GM18873 (cell line): ENCODE data around the gene ANXA3.
"Not testable (repeated sequence)": the region's sequence is repeated elsewhere in the genome, so short reads cannot be mapped to it uniquely, and the experiment has no call there.

Experiments used
- ATAC-seq: cut with Tn5 transposase; IDR thresholded peaks from one replicate; pipeline ENCODE4 v1.9.1; 2021; ENCODE audit warnings: mild to moderate bottlenecking, moderate library complexity, moderate number of reproducible peaks; ENCODE audit not compliant: unreplicated experiment, low FRiP score

The ANXA3 gene

DNA sequence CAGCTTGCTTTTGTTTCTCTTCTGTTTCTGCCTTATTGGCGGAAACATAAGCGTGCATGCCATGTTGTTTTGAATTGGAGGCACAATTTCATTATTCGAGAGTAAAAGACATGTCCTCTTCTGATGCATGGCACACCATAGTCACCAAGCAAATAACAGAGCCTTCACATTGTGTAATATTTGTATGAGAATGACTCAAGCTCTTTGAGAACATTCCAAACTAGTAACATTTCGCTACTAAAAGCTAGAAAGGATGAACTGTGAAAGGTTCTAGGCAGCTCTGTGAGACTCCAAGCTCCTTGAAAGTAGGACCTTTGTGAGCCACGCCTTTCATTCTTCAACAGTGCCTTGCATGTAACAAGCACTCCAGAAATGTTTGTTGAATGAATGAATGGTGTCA lies 9.2 kb upstream of the ANXA3 start:
- ATAC-seq, result no peak

DNA sequence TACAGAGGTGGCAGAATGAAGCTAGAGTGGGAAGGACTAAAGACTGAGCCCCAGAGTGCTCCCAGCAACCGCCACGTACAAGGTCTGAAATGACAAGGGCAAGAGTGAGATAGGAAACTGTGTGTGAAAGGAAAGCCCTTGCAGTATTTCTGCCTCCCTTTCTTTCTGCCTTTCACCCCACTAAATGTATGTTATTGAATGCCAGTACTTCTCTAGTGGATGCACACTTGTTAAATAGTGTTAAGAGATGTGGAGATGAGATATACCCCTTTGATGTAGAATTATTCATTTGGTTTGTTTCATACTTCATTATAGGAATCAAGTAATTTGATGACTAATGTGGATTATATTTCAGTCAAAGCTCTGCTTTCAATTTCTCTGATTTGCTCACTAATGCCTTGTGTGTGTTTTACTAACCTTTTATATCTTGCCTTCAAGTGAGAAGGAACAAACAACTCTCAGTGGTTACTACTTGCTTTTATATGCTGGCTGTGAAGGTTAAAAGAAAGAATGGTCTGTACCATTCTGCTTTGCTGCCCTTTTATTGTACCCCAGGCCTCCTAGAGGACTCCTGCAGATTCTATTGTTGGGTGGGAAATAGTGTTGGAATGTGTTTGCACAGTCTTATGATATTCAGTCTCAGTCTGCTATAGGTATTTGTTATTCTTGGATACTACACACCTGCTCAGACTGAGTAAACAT lies 8.0 kb upstream of the ANXA3 start:
- ATAC-seq, result no peak

DNA sequence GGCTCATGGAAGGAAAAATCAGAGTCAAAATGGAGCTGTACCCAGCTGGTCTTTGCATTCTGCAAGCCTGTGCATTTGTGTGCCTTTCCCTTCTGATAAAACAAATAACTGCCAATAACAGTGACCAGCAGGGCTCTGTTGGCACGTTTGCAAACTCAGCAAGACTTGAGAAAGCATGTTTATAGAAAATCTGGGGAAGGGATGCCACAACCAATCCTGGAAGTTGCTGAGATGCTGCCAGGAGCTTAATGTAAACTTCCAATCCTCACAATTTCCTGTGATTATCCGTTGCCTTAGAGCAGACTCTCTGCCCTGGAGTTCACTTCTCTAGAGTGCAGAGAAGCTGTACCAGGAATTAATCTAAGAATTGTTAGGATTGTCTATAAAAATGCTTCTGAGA lies 6.9 kb upstream of the ANXA3 start:
- ATAC-seq, result no peak

DNA sequence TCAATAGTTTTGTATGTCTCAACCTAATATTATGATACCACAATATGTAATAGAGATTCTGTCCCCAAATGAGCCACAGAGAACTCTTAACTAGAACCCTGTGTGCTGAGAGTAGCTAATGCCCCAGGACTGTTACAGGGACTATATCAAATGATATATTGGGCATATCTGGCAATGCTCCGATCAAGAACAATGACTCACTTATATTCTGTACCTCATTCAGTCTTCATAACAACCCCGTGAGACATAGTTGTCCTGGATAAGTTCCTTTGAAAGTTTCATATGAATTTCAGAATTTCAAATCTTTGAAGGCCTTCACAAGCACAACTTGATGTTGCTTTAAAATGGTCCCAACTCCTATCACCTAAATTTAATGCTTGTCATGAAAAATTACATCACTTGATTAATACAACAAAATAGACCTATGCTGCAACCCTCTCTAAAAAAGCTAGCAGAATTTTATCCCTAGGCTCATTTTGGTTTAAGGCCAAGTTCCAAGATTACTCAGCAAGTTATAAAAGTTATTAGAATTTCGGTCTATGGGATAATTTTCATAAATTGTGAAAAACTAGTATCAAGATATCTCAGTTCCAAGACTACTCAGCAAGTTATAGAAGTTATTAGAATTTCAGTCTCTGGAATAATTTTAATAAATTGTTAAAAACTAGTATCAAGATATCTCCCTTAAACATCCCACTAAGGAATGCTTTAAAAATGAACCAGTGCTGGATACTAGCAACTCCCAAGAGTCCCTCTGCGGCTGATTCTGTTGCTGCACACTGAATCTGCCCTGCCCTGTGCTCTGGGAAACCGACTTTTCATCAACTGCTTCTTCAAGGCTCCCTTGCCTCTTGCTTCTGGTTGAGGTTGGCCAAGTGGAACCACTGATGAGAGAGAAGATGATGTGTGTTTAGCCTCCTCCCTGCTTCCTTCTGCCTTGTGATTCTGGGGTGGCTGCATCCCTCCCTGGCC lies 6.0 kb upstream of the ANXA3 start:
- ATAC-seq, result no peak

DNA sequence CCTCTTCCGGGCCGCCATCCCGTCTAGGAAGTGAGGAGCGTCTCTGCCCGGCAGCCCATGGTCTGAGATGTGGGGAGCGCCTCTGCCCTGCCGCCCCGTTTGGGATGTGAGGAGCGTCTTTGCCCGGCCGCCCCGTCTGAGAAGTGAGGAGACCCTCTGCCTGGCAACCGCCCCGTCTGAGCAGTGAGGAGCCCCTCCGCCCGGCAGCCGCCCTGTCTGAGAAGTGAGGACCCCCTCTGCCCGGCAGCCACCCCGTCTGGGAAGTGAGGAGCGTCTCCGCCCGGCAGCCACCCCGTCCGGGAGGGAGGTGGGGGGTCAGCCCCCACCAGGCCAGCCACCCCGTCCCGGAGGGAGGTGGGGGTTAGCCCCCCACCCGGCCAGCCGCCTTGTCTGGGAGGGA lies 3.7 kb upstream of the ANXA3 start:
- ATAC-seq, result not testable (repeated sequence)

DNA sequence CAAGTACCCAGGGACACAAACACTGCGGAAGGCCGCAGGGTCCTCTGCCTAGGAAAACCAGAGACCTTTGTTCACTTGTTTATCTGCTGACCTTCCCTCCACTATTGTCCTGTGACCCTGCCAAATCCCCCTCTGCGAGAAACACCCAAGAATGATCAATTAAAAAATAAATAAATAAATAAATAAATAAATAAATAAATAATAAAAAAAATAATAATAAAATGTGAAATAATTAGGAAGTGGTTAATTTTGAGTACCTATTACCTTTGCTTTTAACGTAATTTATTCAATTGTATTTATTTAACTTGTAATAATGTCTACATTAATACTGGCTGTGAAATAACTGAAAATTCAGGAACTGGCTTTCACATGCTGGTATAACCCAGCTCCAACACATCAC lies 2.7 kb upstream of the ANXA3 start:
- not testable (repeated sequence) for ATAC-seq

DNA sequence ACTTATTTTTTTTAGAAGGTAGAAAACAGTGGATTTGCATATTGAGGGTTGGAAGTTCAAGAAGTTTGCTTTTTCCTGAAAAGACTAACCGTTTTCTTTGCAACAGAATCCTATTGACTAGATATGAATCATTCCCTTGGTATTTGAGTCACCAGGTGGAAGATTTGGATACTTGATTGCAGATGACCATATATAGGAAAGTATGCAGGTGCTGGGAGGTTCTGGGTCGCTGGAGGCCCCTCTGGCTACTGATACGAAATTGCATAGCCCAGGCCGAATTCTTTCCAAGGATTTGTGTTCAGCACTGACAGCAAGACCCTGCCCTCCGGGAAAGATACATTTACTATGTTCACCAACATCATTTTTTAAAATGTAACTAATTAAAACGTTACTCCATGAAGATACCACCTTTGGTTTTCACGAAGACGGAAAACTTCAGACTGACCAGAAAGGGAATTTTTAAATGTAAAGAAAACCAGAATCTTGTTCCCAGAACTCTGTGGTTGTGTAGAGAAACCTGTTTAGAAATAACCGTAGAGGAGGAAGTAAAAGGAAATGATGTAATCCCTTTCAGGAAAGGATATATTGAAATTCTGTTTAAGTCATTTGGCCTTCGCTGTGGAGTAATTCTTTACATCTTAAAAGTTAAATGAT lies 946 bp downstream of the ANXA3 start:
- no peak for ATAC-seq

DNA sequence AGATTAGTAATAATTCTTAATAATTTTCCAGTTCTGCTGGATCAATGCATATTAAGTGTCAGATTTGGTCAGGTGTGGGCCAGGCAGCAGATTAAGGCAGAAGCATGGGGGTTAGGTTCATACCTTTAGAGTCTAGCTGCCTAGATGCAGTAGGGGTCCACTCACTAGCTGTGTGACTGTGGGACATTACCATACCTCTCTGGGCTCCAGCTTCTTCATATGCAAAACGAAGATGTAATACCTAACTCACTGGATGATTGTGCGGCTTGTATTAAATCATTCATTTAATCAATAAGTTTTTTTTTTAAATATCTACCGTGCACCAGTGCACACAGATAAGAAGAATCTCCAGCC lies 1.4 kb downstream of the ANXA3 start:
- no peak for ATAC-seq

DNA sequence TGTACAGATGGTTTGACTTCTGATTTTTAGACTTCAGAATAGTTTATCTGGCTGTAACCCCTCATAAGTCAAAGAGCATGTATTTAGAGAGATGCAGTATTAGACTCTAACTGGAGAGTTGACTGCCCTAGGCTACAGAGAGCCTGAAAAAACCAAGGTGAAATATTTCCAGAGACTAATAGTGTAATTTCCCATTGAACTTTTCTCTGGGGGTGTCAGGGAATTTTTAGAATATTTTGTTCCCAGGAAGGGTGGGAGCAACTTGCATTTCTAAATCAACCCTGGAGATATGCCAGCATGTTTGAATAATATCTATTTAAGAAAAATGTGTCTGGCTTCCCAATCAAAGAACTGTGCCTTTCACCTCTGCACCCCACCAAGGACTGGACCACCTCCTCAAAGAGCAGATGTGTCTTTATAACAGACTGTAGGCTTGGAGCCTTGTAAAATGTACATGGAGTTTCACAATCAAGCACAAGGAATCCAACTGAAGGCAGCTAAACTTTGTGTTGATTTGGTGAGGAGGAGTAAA lies 2.0 kb downstream of the ANXA3 start:
- ATAC-seq, result no peak

DNA sequence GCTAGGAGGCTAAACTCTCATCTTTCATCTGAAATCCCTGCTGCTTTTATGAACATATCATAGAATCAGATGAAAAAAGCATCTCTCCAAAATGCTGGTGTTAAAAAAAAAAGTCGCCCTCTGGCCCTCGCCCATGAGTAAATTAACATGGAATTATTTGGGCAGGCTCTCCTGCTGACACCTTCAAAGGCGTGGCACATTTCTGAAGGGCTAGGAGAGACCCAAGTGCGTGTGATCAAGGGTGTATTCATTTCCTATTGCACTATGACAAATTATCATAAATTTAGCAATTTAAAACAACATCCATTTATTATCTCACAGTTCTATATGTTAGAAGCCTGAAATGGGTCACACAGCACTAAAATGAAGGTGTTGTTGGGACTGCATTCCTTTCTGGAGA lies 5.1 kb downstream of the ANXA3 start:
- no peak for ATAC-seq

DNA sequence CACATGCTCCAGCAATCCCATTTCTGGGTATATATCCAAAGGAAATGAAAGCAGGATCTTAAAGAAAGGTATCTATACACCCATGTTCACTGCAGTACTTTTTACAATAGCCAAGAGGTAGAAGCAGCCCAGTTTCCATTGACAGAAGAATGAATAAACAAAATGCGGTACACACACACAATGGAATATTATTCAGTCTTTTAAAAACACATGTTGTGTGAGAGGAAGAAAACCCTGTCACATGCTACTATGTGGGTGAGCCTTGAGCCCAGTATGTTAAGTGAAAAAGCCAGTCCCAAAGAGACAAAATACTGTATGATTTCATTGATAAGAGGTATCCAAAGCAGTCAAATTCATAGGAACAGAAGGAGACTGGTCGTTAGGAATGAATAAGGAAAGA lies 6.3 kb downstream of the ANXA3 start:
- ATAC-seq, result no peak

DNA sequence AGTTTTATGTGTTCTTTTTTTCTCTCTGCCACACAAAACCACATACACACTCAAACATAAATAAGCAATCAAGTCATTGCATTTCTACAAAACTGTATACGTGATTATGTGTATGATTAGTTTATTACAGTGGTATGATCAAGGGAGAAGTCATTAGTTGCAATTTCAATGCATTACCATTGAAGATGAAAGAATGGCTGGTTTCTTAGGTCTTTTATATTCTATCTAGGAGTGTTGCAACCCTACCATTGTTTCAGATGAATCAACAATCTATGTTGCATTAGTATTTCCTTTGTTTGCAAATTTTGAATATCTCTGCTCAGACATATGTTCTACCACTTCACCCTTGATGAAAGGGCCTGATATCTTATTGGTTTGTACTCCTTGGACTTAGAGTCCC lies 6.8 kb downstream of the ANXA3 start:
- no peak for ATAC-seq

DNA sequence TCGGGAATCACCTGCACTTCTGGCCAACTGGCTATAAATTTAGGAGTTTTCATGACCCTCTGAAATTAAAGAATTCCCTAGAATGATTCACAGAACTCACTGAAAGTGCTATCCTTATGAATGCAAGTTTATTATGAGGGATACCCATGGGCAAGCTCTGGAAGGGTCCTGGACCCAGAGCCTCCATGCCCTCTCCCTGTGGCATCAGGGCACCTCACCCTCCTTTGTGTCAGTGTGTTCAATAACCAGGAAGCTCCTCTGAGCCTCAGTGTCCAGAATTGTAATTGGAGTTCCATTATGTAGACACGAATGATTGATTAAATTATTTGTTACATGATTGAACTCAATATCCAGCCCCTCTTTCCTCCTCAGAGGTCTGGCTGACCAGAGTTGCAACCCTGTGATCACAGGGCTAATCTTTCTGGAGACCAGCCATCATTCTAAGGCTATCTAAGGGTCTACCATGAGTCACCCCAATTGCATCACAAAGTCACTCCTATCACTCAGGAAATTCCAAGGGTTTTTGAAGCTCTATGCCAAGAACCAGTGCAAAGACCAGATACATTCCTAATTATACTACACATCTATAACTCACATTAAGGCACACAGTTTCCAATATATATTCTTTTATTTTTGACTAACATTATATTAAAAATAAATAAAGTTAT lies 8.9 kb downstream of the ANXA3 start:
- ATAC-seq, result no peak

DNA sequence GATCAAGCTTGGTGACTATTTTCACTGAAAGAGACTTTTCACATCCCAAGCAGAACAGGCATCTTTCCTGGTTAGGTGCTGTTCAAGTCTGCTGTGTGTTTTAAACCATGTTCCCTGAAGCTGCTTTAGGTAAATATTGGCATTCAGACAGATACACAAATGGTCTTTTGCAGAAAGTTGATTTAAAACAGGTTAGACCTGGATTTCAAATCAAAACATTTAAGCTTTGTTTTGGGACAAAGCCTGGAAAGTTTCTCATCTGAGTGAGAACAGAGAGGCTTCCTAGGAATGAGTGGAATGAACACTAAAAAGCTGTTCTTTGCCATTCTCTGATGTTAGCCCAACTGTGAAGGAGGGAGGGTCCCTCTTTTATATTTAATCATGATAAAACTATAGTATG lies 10.1 kb downstream of the ANXA3 start:
- no peak for ATAC-seq

DNA sequence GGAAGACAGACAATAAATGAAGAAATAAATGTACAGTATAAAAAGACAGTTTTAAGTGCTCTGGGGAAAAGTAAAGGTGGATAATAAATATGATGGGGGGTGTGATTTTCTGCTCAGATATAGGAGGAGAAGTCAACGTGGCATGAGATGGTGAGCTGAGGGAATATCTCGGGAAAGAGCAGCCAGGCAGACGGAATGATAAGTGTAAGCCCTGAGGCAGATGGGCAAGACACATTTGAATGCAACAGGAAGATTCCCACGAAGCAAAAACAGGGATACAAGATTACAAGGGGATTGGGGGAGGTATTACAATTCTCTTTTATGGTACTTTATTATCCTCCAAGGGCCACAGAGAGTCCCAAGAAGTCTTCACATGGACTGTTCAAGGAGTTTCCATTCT lies 11.1 kb downstream of the ANXA3 start:
- ATAC-seq, result no peak

DNA sequence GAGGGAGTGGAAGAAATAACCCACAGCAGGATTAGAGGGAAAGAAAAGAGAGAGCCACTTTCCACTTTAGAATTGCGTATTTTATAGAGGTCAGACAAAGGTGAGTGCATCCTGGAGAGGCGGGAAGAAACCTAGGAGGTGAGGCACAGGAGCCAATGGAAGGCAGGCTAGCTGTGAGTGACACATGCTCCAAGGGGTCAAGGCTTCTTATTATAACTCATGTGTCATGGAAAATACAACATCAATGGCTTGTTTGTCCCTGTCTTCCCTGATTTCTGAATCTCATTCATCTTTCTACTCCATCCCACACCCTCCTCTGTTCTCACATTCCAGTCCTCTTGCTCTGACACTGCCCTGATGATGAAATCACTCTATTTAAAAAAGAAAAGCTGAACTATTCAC lies 14.4 kb downstream of the ANXA3 start:
- ATAC-seq, result no peak

DNA sequence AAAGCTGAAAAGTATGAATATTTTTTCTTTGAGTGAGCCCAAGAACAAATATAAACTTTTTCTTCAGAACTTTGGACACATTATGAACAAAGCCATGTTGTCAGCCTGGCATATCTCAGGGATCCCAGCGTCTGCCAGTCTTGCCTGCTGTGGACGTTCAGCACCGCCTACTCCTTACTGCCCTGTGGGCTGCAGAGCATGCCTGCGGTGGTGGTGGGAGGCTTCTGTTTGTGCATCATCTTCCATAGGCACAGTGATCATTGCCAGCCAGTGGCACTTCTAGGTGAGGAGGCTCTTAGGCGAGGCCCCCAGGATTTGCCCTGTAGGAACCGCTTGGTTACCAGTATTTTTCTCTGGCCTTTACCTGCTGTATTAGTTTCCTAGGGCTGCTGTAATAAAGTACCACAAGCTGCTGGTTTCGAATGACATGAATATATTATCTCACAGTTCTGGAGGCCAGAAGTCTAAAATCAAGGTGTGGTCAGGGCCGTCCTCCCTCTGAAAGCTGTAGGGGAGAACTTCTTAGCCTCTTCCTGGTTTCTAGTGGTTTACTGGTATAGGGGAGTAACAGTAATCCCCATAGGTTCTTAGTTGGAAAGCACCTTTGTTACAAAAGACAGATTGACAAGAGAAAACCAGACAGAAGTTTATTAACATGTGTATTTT lies 15.4 kb downstream of the ANXA3 start:
- peak; percentile 78 for ATAC-seq

DNA sequence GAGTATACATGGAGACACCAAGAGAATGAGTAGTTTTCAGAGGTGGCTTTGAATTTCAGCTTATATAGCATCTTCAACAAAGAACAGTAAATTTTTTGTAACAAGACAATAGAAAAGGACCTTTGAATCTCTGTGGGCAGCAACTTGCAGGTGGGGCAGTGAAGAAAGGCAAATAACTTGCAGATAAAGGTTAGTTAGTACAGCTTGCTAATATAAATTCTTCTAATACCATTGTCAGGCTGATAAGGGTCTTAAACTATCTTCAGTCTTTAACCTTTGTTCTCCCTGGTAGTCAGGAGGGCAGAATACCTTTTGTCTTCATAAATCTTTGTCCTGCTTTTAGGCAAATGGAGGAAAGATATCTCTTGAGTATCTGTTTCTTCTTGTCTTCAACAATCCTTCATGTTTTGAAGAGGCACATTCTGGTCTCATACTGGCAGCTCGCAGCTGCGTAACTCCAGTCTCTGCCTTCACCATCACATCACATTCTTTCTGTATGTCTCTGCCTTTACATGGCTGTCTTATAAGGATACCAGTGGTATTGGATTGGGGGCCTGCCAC lies 16.0 kb downstream of the ANXA3 start:
- ATAC-seq, result no peak

DNA sequence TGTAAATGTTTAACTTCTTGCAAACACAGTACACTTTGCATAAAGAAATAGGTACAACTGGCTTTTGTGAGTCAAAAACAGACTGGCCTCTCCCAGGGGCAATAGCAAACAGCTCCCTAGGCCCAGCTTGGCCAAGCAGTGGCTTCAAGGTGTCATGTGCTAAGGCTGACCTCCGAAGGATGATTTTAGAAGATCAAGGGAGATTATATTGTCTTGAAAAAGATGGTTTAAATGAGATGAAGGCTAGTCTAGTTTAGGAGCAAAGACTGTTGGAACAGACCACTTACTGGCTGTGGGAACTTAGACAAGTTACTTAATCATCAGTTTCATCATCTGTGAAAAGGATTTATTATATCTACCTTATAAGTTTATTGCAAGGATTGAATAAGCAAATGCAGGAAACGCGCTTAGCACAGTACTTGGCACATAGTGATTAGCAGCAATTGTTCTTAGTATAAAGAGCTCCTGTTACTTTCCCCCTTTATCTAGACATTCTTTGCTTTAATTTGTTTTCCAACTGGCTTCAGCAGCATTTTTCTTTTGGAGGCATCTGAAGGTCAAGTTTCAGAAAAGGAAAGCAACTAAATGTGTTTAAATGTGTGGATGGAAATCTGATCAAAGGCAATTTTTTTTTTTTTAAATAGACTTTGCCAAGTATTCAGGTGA lies 17.2 kb downstream of the ANXA3 start:
- ATAC-seq, result peak; percentile 65
